ENCODE results near the gene RETREG1. TPM values are rescaled to one million over a fixed set of nuclear protein-coding genes. Genes with fewer than 3 reads are reported as not detected.
"Not testable (repeated sequence)": the region's sequence is repeated elsewhere in the genome, so short reads cannot be mapped to it uniquely, and the experiment has no call there.

RETREG1 gene
- total RNA-seq, 1 donor from 2014 or later = 105 TPM

DNA sequence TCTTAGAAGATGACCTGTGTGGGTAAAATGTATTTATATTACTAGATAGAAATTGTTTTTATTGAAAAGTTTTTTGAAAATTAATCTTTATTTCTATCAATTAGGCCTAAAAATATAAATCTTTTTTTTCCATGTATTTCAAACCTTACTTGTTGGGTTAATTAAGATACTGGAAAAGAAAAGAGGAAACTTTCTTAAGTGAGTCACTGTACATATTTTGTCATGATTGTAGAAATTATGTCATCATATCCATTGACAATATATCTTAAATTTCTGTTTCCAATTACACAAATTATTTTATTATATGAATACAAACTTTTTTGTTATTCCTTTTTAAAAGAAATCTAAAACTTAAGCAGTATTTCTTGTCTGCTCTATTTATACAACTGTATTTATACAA lies 53.1 kb downstream of the RETREG1 start:
- DNase-seq (ENCODE audit: low spot score) = no peak
- intact Hi-C loops (cut with DNase I) = no loop called here

GRCh38 chr5:16561660-16562059 lies 55.1 kb downstream of the RETREG1 start:
- no peak for DNase-seq (ENCODE audit: low spot score)
- intact Hi-C loops (cut with DNase I) = no loop called here

GRCh38 chr5:16559702-16560101 lies 57.1 kb downstream of the RETREG1 start:
- intact Hi-C loops (cut with DNase I) = no loop called here
- DNase-seq (ENCODE audit: low spot score) = no peak

DNA sequence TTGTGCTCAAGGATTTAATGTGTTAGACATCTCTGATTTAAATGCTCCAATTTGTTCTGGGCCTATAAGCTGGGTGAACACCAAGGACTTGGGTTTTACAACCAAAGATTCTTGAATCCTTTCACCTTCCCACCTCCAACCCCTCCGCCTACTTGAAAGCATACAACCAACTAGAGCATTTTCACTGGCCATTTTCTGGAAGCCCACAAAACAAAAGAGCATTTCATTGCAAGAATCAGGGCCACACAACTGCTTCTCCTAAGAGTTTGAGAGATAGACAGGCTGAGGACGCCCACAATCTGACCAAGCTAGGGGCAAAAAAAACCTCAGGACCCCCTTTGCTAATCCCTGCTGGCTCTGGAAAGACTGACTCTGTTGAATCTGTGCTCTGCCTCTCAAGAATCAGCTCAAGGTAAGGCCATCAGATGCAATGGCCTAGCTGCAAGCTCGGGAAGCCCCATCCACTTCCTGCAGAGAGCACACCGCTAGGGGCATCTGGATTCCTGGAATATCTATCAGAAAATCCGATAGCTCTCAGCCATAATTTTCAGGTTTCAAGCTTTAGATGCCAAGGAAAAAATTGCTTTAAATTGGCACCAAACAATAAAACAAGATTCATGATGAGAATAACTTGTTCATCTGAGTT lies 57.7 kb downstream of the RETREG1 start:
- intact Hi-C loops (cut with DNase I) = no loop called here
- DNase-seq (ENCODE audit: low spot score) = no peak

DNA sequence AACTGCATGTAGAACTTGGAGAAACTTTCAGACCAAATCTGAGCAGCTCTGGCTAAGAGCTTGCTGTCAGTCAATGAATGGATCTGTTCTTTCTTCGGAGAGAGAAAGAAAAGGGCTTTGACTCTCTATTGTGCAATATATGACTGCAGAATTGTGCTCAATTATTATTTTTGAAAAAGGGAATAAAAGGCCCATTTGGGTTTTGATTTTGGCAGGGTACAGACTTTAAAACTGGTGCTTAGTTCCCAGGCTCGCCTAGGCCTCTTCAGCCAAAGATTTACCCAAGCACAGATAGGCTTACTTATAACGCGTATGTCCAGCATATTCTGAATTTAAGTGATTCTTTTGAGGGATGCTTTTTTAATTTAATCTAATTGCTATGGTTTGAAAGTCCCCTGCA lies 59.3 kb downstream of the RETREG1 start:
- intact Hi-C loops (cut with DNase I) = no loop called here
- DNase-seq (ENCODE audit: low spot score) = no peak

DNA sequence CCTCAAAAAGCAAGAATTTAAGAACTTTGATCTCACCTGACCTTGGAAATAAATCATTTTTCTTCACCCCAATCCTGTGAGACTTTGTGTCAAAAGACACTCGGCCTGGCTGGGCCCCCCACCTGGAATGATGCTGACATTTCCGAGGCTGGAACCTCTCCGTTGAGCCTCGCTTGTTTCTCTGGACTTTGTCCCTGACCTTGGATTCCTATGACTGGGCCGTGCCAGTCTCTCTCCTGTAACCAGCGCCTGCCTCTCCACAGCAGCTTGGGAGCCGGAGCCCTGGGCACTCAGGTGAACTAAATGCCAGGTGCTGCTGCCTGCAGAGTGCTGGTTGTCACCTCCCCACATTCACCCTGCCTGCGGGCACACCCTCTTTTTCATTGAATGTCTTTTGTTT lies 62.7 kb downstream of the RETREG1 start:
- DNase-seq (ENCODE audit: low spot score) = no peak
- intact Hi-C loops (cut with DNase I) = no loop called here

- intact Hi-C loops (cut with DNase I) = loop anchor here (2.0 kb wide), 2 partner anchors 62 to 114 kb away; no protein-coding TSS in a partner anchor
- DNase-seq (ENCODE audit: low spot score) = peak; percentile 83
These were observed 64.0 kb downstream of the RETREG1 start for GRCh38 chr5:16552666-16553343.

- intact Hi-C loops (cut with DNase I) = loop anchor here (2.0 kb wide), 2 partner anchors 61 to 115 kb away; no protein-coding TSS in a partner anchor
- no peak for DNase-seq (ENCODE audit: low spot score)
These were observed 65.2 kb downstream of the RETREG1 start for GRCh38 chr5:16551628-16552027.

GRCh38 chr5:16550316-16550952 lies 66.4 kb downstream of the RETREG1 start:
- no peak for DNase-seq (ENCODE audit: low spot score)
- intact Hi-C loops (cut with DNase I) = no loop called here

- no peak for DNase-seq (ENCODE audit: low spot score)
- intact Hi-C loops (cut with DNase I) = loop anchor here (2.0 kb wide), 1 partner anchor 83 kb away; no protein-coding TSS in a partner anchor
These were observed 67.1 kb downstream of the RETREG1 start for GRCh38 chr5:16549491-16550206.

GRCh38 chr5:16548812-16549211 lies 68.0 kb downstream of the RETREG1 start:
- no peak for DNase-seq (ENCODE audit: low spot score)
- intact Hi-C loops (cut with DNase I) = loop anchor here (2.0 kb wide), 1 partner anchor 82 kb away; no protein-coding TSS in a partner anchor

GRCh38 chr5:16548115-16548514 lies 68.7 kb downstream of the RETREG1 start:
- intact Hi-C loops (cut with DNase I) = loop anchor here (2.0 kb wide), 1 partner anchor 81 kb away; no protein-coding TSS in a partner anchor
- DNase-seq (ENCODE audit: low spot score) = no peak

DNA sequence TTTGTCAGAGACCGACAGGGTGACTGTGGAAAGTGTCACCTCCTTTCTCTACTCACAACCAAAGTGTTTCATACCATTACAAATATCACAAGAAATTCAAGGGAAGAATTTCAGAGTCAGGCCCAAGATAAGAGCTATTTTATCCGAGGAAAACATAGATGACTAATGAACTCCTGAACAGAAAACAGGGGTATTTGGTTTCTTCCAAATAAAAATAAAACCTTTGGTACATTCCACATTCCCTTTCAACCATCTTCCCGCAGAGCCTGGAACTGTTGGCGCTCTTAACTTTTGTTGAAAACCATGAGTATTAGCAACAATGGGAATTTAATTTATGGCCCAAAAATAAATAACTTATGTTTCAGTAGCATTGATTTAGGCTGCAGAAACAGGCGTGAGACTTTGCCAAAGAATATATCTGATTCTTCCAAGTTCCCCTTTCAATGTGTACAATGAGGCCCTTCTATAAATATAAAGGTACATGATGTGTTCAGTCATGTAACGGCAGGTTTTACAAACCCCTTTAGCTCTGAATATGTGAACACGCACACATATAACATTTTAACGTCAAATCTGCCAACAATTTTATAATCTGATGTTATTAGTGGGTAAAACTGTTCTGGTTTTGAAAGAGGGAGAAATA lies 69.5 kb downstream of the RETREG1 start:
- intact Hi-C loops (cut with DNase I) = no loop called here
- DNase-seq (ENCODE audit: low spot score) = no peak

- DNase-seq (ENCODE audit: low spot score) = no peak
- intact Hi-C loops (cut with DNase I) = no loop called here
These were observed 70.1 kb downstream of the RETREG1 start for GRCh38 chr5:16546732-16547131.

DNA sequence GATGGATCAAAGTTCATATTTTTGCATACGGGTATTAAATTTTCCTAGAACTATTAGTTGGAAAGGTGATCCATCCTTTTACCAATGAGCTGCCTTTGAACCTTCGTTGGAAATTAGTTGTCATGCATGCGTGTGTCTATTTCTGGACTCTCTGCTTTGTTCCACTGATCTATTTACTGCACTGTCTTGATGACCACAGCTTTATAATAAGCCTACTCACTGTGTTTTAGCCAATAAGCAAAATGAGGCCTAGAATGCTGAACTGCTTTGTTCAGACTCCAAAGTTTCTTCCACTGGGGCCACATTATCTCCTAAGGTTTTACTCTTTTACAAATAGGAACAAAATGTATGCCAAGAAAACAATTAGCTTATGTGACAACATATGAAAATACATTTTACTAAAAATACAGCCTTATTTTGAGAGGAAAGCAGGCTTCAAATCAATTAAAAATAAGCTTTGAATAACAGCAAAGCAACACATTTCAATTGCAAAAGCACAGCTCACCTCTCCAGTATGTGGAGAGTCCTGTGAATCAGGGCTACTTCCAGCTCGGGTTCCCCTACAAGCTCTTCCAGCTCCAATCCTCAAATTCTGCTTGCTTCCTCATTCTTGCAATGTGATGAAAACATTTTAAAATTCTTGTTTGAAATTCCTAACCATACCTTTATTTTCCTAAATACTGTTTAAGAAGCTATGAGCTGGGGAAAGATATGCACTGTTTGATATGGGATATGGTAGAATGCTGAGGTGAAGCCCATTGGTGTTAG lies 72.0 kb downstream of the RETREG1 start:
- DNase-seq (ENCODE audit: low spot score) = no peak
- intact Hi-C loops (cut with DNase I) = no loop called here

DNA sequence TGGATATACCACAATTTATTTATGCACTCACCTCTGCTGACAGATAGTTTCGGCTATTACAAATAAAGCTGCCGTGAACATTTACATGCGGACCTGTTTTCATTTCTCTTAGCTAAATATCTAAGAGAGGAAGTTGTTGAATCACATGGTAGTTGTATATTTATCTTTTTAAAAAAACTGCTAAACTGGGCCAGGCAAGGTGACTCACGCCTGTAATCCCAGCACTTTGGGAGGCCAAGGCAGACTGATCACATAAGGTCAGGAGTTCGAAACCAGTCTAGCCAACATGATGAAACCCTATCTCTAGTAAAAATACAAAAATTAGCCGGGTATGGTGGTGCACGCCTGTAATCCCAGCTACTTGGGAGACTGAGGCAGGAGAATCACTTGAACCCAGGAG lies 73.6 kb downstream of the RETREG1 start:
- DNase-seq (ENCODE audit: low spot score); intact Hi-C loops (cut with DNase I): not testable (repeated sequence)

DNA sequence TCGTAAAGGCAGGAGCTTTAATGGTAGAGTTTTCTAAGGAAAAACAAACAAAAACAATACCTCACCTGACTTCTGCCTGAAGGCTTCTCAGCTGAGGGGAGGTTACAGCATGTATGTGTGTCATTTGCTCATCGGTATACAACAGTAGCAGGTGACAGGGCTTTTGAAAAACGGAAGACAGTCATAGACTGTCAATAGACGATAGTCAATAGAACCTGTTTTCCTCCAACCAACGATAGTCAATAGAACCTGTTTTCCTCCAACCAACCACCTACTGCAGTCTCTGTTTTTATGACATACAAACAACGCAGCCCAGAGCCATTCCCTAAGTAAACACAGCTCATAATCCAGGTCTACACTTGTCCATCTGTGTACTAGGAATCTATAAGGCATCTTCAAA lies 74.6 kb downstream of the RETREG1 start:
- no peak for DNase-seq (ENCODE audit: low spot score)
- intact Hi-C loops (cut with DNase I) = no loop called here

- intact Hi-C loops (cut with DNase I) = not testable (repeated sequence)
These were observed 75.2 kb downstream of the RETREG1 start for GRCh38 chr5:16541592-16541991.

GRCh38 chr5:16540421-16540820 lies 76.4 kb downstream of the RETREG1 start:
- no peak for DNase-seq (ENCODE audit: low spot score)
- intact Hi-C loops (cut with DNase I) = no loop called here

More at GRCh38 chr5:16541592-16541991, 75.2 kb downstream of the RETREG1 start:
- not testable (repeated sequence) for DNase-seq (ENCODE audit: low spot score)
